Keratinocyte (primary cell): ENCODE measurements around the gene TRPV4.

Experiments used
- EZH2 ChIP-seq: IDR thresholded peaks from one replicate; pipeline ENCODE4 v1.6.1; 2012; ENCODE audit warnings: inconsistent platforms, mild to moderate bottlenecking, low read length, moderate library complexity
- TF ChIP-seq, protein P1 (sequence below), 3 experiments: IDR thresholded peaks in 1 of 3; conservative IDR thresholded peaks in 1 of 3; optimal IDR thresholded peaks in 1 of 3; 2 replicates in 2 of 3; 3 replicates in 1 of 3; pipeline versions ENCODE3 to v1.5.1; 2011; ENCODE audit warnings: low read length in 3 of 3, mild to moderate bottlenecking in 3 of 3, moderate library complexity in 2 of 3, control low read depth in 1 of 3, inconsistent platforms in 1 of 3; ENCODE audit not compliant: insufficient read depth in 2 of 3; ENCODE audit errors: extremely low read depth in 1 of 3

DNA sequence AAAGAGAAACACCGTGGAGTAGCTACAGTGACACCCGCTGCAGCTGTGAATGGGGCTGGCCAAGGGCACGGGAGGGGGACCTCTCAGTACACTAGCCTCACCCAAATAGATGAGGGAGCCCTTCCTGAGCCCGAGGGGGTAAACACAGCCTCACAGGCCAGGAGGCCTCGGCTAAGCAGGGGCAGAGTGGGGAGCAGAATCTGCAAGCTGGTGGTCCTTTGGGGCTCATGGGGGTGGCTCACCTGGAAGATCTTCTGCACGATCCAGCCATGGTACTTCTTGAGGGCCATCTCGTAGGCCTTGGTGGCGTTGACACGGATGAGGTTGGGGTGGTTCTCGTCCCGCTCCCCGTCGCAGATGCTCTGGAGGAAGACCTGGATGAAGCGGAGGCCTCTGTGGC, 22.2 kb upstream of the TRPV4 start:
- TF ChIP-seq, protein P1, sequence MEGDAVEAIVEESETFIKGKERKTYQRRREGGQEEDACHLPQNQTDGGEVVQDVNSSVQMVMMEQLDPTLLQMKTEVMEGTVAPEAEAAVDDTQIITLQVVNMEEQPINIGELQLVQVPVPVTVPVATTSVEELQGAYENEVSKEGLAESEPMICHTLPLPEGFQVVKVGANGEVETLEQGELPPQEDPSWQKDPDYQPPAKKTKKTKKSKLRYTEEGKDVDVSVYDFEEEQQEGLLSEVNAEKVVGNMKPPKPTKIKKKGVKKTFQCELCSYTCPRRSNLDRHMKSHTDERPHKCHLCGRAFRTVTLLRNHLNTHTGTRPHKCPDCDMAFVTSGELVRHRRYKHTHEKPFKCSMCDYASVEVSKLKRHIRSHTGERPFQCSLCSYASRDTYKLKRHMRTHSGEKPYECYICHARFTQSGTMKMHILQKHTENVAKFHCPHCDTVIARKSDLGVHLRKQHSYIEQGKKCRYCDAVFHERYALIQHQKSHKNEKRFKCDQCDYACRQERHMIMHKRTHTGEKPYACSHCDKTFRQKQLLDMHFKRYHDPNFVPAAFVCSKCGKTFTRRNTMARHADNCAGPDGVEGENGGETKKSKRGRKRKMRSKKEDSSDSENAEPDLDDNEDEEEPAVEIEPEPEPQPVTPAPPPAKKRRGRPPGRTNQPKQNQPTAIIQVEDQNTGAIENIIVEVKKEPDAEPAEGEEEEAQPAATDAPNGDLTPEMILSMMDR (optimal IDR thresholded peaks at IDR 0.05 in 1 of 3, IDR thresholded peaks at IDR 0.05 in 1 of 3, conservative IDR thresholded peaks at IDR 0.05 in 1 of 3; ENCODE audit: extremely low read depth in 1 of 3, insufficient read depth in 2 of 3, low read length in 3 of 3): no peak
- TF ChIP-seq EZH2: no peak
